CD14-positive monocyte (primary cell): ENCODE results near the gene CABP2. TPM values are rescaled to one million over a fixed set of nuclear protein-coding genes. Genes with fewer than 3 reads are reported as not detected.

Experiments
- DNase-seq, 3 donors: peaks; one replicate each; pipeline ENCODE4 v3.0.0-alpha.2; 2011 to 2022
- H2AFZ ChIP-seq: 2 replicates; pipeline ENCODE4 v1.6.0; 2012; ENCODE audit warnings: mild to moderate bottlenecking, low read depth, low read length, inconsistent platforms; ENCODE audit not compliant: insufficient read depth, poor library complexity, severe bottlenecking
- H3K27ac ChIP-seq, 2 donors: 1 replicate in 1 of 2; 2 replicates in 1 of 2; pipeline ENCODE4 v1.5.1; 2012 to 2013; ENCODE audit warnings: low read length in 2 of 2, control low read depth in 1 of 2, inconsistent platforms in 1 of 2, low read depth in 1 of 2, mild to moderate bottlenecking in 1 of 2
- H3K27me3 ChIP-seq, 2 donors: one replicate each; pipeline versions ENCODE4 v1.6.0 to v1.6.1; 2011 to 2013; ENCODE audit warnings: low read length in 2 of 2; ENCODE audit not compliant: control insufficient read depth in 2 of 2, insufficient read depth in 2 of 2
- H3K36me3 ChIP-seq, 2 donors: replicated peaks in 1 of 2; 1 replicate in 1 of 2; 2 replicates in 1 of 2; pipeline versions ENCODE4 v1.5.1 to v1.6.1; 2012 to 2013; ENCODE audit warnings: low read length in 2 of 2, control low read depth in 1 of 2, inconsistent platforms in 1 of 2, mild to moderate bottlenecking in 1 of 2; ENCODE audit not compliant: insufficient read depth in 2 of 2, control insufficient read depth in 1 of 2
- H3K4me1 ChIP-seq, 2 donors: 1 replicate in 1 of 2; 2 replicates in 1 of 2; pipeline versions ENCODE4 v1.5.1 to v1.6.1; 2012 to 2013; ENCODE audit warnings: low read length in 2 of 2, control low read depth in 1 of 2, inconsistent platforms in 1 of 2, mild to moderate bottlenecking in 1 of 2, moderate library complexity in 1 of 2; ENCODE audit not compliant: insufficient read depth in 2 of 2, control insufficient read depth in 1 of 2
- H3K4me2 ChIP-seq: replicated peaks from 2 replicates; pipeline ENCODE3; 2012; ENCODE audit warnings: low read length, moderate library complexity, mild to moderate bottlenecking; ENCODE audit not compliant: poor library complexity, severe bottlenecking; ENCODE audit errors: extremely low read depth
- H3K4me3 ChIP-seq, 3 experiments: fragments of 200-600 bp in 1 of 3; sonication (generic) in 1 of 3; replicated peaks in 1 of 3; 1 replicate in 2 of 3; 2 replicates in 1 of 3; pipeline ENCODE4 v1.5.1; 2011 to 2013; ENCODE audit warnings: low read length in 3 of 3, mild to moderate bottlenecking in 3 of 3, control low read depth in 2 of 3, low read depth in 2 of 3, inconsistent platforms in 1 of 3, moderate library complexity in 1 of 3
- H3K79me2 ChIP-seq: 2 replicates; pipeline ENCODE4 v1.6.0; 2012; ENCODE audit warnings: mild to moderate bottlenecking, control low read depth, inconsistent platforms, low read length, moderate library complexity; ENCODE audit not compliant: insufficient read depth
- H3K9ac ChIP-seq: 2 replicates; pipeline ENCODE4 v1.6.0; 2017; ENCODE audit warnings: low read length, mild to moderate bottlenecking; ENCODE audit not compliant: insufficient read depth, poor library complexity, severe bottlenecking
- H3K9me3 ChIP-seq, 2 donors: replicated peaks in 1 of 2; 1 replicate in 1 of 2; 2 replicates in 1 of 2; pipeline versions ENCODE4 v1.5.1 to v1.6.1; 2012 to 2013; ENCODE audit warnings: low read length in 2 of 2, control low read depth in 1 of 2; ENCODE audit not compliant: control insufficient read depth in 1 of 2, insufficient read depth in 1 of 2
- H4K20me1 ChIP-seq: 2 replicates; pipeline ENCODE4 v1.6.0; 2012; ENCODE audit warnings: mild to moderate bottlenecking, low read length, control low read depth, moderate library complexity; ENCODE audit not compliant: insufficient read depth
- H3K27ac Mint-ChIP-seq, 7 donors: one replicate each; pipeline ENCODE4 v1.8.0; 2020; ENCODE audit warnings: mild to moderate bottlenecking in 7 of 7, mixed read lengths in 7 of 7, moderate library complexity in 6 of 7, inconsistent platforms in 2 of 7
- H3K27me3 Mint-ChIP-seq, 3 donors: one replicate each; pipeline ENCODE4 v1.8.0; 2021 to 2022; ENCODE audit warnings: low read depth in 3 of 3, mild to moderate bottlenecking in 3 of 3, mixed read lengths in 3 of 3, moderate library complexity in 3 of 3, inconsistent platforms in 1 of 3
- H3K36me3 Mint-ChIP-seq, 2 donors: one replicate each; pipeline ENCODE4 v1.8.0; 2020; ENCODE audit warnings: mixed read lengths in 2 of 2, inconsistent platforms in 1 of 2, mild to moderate bottlenecking in 1 of 2
- H3K4me1 Mint-ChIP-seq: one replicate; pipeline ENCODE4 v1.8.0; 2020; ENCODE audit warnings: mild to moderate bottlenecking, mixed read lengths
- H3K4me3 Mint-ChIP-seq, 2 donors: one replicate each; pipeline ENCODE4 v1.8.0; 2020; ENCODE audit warnings: mild to moderate bottlenecking in 2 of 2, mixed read lengths in 2 of 2, moderate library complexity in 1 of 2
- H3K9me3 Mint-ChIP-seq, 7 donors: one replicate each; pipeline ENCODE4 v1.8.0; 2020 to 2022; ENCODE audit warnings: mixed read lengths in 7 of 7, mild to moderate bottlenecking in 6 of 7, moderate library complexity in 6 of 7, inconsistent platforms in 2 of 7
- CTCF ChIP-seq: fragments of 200-600 bp; IDR thresholded peaks from one replicate; pipeline ENCODE4 v1.8.0; 2022; ENCODE audit warnings: antibody characterized with exemption, mild to moderate bottlenecking
- WGBS: methylation state at CpG from one replicate; pipeline ENCODE4 v1.1.5; 2013; ENCODE audit warnings: missing lambda C conversion rate; ENCODE audit not compliant: insufficient coverage; 5-methylcytosine and 5-hydroxymethylcytosine counted together
- intact Hi-C, 2 donors: fragments of 100-400 bp; cut with micrococcal nuclease; formaldehyde crosslinking; loops; one replicate each; pipeline versions ENCODE4 v1.15.0 to v1.15.1; 2023
- polyA plus RNA-seq, 3 donors: library from polyadenylated mRNA; depleted of rRNA in 1 of 3; unstranded in 2 of 3; stranded (reverse) in 1 of 3; fragments of 300-500 nt in 2 of 3; fragments of >200 nt in 1 of 3; fragmentation: Illumina TruSeq in 2 of 3; gene quantifications; 1 replicate in 2 of 3; 2 replicates in 1 of 3; pipeline ENCODE4 v1.2.3, GENCODE V29; 2012 to 2021

The CABP2 gene
- polyA plus RNA-seq, 3 donors: not detected

DNA sequence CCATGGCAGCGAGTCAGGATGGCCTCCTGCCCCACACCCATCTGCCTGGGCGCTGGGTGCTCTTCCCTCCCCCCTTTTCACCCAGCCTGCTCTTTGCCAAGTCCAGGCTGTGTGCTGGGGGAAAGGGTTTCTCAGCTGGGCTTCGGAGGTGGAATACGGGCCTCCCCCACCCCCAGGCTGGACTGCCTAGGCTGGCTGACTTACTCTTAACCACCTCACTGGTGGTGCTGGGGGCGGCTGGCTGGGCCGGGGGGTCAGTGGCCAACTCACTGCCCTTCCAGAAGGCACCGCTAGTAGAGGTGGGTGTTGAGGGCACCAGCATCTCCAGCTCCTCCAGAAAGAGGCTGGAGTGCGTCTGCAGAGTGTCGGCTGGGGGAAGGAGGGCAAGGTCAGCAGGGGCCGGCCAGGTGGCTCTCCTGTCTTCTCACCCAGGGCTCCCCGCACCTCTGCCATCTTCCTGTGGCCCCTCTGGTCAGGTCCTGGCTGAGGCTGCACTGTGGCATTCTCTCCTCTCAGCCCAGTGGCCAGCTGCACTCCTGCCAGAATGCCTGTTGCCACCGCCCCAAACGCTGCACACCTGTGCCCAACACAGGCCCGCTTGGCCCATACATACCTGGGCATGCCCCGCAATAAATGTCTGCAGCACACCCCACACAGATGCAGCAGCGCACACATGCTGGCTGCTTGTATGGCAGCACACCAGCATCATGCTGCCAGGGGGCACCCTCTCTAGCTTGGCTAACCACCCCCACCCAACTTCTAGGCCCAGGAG, 27.8 kb downstream of the CABP2 start:
- Mint-ChIP-seq H3K36me3 (peaks cover 60 to 95% of the 10 kb centered on the region in 2 donors), H3K27me3 (no peaks in the 10 kb centered on the region), H3K4me3 (no peak overlapping the region), H3K9me3 (no peaks in the 10 kb centered on the region), H3K4me1 (no peaks in the 10 kb centered on the region), H3K27ac (no peak overlapping the region)
- TF ChIP-seq CTCF: no peak
- 94% methylated on average over 11 of the region's 16 CpGs for WGBS
- no peak overlapping the region for H2AFZ ChIP-seq
- peaks cover 90% of the 10 kb centered on the region for H4K20me1 ChIP-seq
- peaks cover 2 to 3% of the 10 kb centered on the region in 2 donors for H3K4me1 ChIP-seq
- H3K79me2 ChIP-seq: peaks cover 13% of the 10 kb centered on the region
- no peaks in the 10 kb centered on the region for H3K27me3 ChIP-seq
- no peaks in the 10 kb centered on the region for H3K9me3 ChIP-seq
- H3K4me2 ChIP-seq: no peak overlapping the region
- peaks cover 91 to 100% of the 10 kb centered on the region in 2 donors for H3K36me3 ChIP-seq
- H3K9ac ChIP-seq: no peak overlapping the region
- no peak overlapping the region for H3K4me3 ChIP-seq
- H3K27ac ChIP-seq: no peak overlapping the region
- no peak for DNase-seq
- intact Hi-C loops: no loop called here

- no peaks in the 10 kb centered on the region for H3K4me1 Mint-ChIP-seq
- H3K27me3 Mint-ChIP-seq: no peaks in the 10 kb centered on the region
- H3K9me3 Mint-ChIP-seq: no peaks in the 10 kb centered on the region
- Histone ChIP-seq H4K20me1 (peaks cover 90% of the 10 kb centered on the region), H2AFZ (no peak overlapping the region), H3K4me1 (no peaks in the 10 kb centered on the region), H3K4me3 (no peak overlapping the region), H3K9ac (no peak overlapping the region), H3K4me2 (no peak overlapping the region), H3K36me3 (peaks cover 91 to 100% of the 10 kb centered on the region in 2 donors), H3K79me2 (peaks cover 6% of the 10 kb centered on the region), H3K9me3 (no peaks in the 10 kb centered on the region), H3K27ac (no peak overlapping the region), H3K27me3 (no peaks in the 10 kb centered on the region)
- no peak for TF ChIP-seq CTCF
- WGBS: 97% methylated on average over 40 of the region's 59 CpGs
- no peak overlapping the region for H3K4me3 Mint-ChIP-seq
- peaks cover 64 to 96% of the 10 kb centered on the region in 2 donors for H3K36me3 Mint-ChIP-seq
- no peak overlapping the region for H3K27ac Mint-ChIP-seq
- DNase-seq: no peak
- intact Hi-C loops: no loop called here
These were observed 28.6 kb downstream of the CABP2 start for GRCh38 chr11:67494371-67495233.
